Nucleus accumbens (tissue), 56 donors: ENCODE data around the gene MTSS2.

ENCODE experiments used
- DNase-seq, 56 donors: peaks; one replicate each; lab custom pipeline; 2025; lab: John Stamatoyannopoulos, UW

Gene MTSS2

DNA sequence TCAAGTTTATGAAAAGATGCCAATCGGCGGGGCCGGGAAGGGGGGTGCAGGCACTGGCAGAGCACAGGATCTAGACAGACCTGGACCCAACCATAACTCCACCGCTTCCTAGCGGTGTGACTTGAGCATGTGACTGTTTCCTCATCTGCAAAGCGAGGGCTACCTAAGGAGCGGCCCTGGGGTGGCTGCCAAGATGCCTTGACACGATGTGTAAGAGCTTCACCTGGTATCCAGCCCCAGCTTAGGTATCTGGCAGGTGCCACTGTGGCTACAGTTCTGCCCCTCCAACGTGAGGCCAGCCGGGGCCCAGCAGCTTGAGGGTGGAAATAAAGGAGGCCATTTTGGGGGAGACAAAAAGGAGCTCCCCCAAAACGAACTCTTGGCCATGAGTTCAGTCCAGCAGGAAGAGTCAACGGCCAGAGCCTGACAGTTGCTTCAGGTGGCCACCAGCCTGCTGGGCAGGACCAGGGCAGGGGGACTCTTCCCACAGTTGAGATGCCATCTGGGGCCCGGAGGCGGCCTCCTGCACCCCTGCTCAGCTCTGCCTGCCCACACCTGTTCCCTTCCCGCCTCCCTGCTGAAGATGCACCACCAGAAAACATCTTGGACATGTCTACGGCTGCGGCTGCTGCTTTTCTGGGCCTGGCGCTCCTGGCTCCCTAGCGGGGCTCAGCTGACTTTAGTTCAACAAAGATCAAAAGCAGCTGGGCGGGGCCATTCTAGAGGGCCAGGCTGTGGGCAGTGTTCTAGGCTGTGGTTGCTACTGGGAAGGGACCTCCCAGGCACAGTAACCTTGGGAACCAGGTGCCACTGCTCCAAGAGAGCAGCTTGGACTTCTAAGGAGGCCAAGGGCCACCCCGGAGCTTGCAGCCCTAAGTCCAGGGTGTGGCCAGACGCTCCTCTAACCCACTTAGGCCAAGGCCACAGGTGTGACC is 3.4 kb upstream of the MTSS2 start:
- peak in 2 of 56 donors; percentile 28 to 32 for DNase-seq

DNA sequence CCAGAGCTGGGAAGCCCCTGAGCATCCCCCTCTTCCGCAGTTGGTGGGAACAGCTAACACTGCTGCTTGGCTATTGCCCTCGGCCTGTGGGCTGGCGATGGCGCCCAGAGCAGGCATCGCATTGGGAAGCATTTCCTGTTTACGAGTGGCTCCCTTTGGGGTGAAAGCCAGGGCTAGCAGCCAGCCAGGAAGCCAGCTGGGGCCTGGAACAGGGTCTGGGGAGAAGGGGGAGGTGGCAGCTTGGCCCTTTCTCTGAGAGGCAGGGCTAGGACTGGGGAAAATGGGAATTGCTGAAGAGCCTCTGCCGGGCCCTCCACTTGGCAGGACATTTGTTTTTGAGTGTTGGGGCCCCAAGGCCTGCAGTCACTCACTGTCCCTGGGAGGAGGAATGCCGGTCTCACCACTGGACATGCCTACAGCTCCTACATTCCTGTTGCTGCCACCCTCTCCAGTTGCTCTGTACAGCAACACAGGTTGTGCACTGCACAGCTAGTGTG is 2.4 kb upstream of the MTSS2 start:
- DNase-seq = peak in 55 of 56 donors; percentile 36 to 93 (median 85)

DNA sequence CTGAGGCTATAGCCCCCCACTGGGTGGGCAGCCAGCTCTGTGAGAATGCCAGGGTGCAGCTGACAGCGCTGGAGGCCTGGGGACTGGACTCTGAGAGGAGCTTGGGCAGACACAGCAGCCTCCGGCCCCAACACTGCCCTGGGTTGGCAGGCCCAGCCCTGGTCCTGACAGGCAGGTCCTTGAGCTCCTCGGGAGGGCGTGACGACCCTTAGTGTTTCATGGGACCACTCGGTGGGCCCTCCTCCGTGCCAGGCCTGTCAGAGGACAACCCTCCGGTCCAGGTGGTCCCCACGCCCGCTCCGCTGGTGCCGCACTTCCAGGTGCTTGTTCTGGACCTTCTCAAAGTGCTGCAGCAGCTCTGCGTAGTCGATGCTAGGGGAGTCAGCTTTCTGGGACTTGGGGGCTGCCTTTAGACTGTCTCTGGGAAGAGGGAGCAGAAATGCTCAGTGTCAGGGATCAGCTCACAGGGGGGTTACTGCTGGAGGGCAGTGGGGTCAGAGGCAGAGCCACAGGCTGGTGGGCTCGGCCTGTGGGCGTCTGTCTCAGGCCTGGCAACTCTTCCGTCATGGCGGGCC is 1.9 kb upstream of the MTSS2 start:
- DNase-seq = peak in 9 of 56 donors; percentile 23 to 73 (median 44)

DNA sequence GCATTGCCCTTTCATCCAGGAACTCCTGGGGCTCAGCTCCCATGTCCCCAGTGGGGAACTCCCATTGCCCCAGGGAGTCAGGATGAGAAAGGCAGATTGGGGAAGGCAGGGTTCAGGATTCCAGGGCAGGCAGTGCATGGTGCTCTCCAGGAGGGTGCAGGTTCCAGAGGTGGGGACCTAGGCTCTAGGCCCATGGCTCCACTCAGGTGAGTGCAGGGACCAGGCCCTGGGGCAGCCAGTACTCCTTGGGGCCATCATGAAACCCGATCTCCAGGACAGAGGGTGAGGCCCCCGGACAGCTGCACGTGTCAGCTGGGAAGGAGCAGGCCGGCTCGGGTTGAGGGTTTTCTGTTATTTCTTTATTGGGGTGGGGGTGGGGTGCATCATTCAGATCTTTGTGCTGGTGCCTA is 1.3 kb upstream of the MTSS2 start:
- DNase-seq = peak in 2 of 56 donors; percentile 43 to 49

DNA sequence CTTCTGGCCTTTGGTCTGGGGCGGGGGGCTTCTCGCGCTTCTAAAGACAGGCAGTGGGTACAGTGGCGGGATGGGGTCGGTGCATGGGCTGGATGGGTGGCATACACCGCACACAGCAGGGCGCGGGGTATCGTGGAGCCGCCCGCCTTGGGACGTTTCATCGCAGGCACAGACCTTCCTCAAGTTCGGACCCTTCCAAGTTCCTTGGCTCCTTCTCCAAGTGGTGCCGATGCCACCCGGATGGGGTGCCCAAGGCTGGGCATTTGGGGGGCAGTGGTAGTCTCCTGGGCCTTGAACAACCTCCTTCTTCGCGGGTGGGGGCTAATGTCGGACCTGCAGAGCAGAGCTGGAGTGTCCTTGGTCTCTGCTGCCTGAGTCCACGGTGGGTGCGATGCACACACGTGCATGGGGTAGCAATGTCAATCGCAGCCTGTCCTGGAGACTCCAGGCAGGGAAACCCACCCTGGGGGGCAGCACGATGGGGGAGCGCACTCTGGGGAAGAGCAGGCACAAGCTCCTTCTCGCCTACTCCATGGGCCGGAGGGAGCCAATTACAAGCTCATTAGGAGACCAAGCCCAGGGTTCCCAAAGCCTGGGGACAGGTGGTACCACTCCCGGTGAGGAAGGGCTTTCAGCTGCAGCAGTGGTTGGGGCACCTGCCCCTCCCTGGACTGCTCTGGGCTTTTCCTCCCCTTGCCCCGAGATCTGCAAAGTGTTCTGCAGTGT is 686 bp upstream of the MTSS2 start:
- DNase-seq = no peak

GRCh38 chr16:70685061-70685937 is 554 bp downstream of the MTSS2 start:
- no peak for DNase-seq

- peak in 18 of 56 donors; percentile 18 to 62 (median 39) for DNase-seq
Measured at GRCh38 chr16:70684146-70685060, 1.4 kb downstream of the MTSS2 start.

GRCh38 chr16:70683146-70683944 is 2.5 kb downstream of the MTSS2 start:
- DNase-seq = no peak

DNA sequence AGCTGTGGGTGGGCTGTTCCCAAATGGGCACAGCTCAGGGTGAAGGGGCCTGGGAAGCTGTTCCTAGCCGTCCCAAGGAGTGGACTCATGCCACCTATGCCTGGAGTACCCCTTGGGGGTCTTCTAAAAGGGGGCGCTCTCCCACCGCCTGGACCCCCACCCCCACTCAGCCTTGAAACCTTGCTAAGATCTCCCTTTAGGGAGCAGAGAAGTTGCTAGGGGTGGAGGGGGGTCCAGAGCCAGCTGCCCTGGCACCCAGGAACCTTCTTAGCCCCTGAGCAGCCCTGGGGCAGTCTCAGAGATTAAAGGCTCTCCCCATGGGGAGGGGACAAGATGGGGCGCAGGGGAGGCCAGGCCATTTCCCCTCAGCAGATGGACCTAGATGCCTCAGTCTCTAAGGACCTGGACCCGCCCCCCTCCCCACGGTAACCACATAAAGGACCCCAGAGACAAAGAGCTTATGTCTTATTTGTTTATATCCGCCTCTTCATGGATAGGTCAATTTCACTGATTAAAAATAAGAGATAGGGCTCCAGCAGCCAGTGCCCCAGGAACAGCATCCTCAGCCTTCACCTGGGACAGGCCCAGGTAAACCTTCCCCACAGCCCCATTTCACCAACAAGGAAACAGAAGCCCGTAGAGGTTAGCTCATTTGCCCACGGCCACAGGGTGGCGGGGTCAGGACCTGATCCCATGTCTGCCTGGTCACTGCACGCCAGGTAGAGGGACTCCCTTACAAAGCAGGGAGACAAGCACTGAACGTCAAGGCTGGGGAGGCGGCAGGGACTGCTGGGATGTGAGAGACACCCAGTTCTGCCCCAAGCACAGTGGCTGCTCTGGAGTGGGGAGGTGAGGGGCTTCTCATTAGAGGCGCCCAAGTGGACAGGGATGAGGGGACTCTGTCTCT is 3.4 kb downstream of the MTSS2 start:
- DNase-seq = peak in 1 of 56 donors; percentile 51

- DNase-seq = peak in 54 of 56 donors; percentile 52 to 93 (median 80)
Measured at GRCh38 chr16:70681382-70682238, 4.2 kb downstream of the MTSS2 start.

DNA sequence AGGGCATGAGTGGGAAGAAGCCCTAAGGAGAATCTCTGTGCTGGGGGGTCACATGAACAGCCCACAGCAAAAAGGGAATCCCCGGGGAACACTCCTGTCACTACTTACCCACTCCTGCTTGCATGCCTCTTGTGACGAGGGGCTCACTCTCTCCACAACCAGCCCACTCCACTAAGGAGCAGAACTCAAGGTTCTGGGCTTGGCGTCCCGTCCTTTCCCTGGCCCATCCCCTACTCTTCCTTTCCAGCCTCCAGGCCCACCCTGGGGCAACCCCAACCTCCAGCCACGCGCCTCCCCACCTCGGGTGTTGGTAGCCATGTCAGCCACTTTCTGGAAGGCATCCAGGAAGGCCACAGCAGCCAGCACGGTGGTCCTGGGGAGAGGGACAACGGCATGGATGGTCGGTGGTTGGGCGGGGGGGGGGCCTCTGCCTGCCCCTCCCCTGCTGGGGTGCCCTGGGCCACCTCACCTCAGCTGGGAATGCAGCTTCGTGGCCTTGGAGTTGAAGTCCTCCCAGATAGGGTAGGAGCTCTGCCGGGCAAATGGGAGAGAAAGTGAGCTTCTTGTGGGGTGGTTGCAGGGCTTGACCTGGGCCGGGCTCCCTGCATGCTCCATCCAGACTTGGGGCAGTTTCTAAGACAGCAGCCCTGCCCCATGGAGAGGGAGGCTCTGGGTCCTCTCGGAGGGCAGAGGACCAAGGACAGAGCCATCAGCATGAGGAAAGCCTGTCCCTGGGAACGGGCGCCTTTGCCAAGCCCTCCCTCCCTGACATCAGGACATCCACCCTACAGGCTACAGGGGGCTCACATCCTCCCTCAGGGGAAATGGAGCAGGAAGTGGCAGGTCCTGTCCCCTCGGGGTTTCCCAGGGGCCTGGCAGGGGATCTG is 5.1 kb downstream of the MTSS2 start:
- DNase-seq = peak in 4 of 56 donors; percentile 50 to 69 (median 61)

DNA sequence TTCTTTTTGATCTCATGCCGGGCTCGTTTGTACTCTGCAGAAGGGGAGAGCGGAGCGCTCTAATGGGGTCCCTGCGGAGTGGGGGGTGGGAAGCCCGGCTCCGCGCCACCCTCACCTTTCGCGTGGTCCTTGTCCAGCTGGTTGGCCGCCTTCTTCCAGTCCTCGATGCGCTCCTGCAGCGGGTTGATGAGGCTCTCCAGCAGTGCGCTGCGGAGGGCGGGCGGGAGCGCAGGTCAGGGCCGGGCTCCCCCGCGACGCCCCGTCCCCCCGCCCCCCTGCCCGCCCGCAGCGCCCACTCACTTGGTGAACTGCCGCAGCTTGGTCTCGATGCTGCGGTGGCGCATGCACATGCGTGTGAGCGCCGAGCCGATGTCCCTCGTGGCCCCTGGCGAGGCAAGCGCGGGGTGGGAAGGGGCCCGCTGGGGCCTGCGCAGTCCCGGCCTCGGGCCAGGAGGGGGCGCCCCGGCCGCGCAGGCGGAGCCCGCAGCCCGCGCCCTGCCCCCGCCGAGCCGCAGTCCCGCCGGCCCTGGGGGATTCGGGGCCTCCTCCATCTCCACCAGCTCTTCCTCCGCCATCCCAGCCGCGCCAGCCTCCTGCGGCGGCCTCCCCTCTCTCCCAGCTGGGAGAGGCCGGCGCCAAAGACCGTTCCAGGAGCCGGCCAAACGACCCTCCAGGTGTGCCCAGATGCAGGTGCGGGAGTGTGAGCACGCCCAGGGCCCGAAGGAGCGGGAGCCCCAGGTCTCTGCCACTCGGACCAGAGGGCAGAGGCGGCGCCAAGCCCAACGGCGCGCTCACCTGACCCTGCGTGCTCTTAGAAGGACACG is 6.0 kb downstream of the MTSS2 start:
- DNase-seq = peak in 3 of 56 donors; percentile 25 to 48 (median 26)

DNA sequence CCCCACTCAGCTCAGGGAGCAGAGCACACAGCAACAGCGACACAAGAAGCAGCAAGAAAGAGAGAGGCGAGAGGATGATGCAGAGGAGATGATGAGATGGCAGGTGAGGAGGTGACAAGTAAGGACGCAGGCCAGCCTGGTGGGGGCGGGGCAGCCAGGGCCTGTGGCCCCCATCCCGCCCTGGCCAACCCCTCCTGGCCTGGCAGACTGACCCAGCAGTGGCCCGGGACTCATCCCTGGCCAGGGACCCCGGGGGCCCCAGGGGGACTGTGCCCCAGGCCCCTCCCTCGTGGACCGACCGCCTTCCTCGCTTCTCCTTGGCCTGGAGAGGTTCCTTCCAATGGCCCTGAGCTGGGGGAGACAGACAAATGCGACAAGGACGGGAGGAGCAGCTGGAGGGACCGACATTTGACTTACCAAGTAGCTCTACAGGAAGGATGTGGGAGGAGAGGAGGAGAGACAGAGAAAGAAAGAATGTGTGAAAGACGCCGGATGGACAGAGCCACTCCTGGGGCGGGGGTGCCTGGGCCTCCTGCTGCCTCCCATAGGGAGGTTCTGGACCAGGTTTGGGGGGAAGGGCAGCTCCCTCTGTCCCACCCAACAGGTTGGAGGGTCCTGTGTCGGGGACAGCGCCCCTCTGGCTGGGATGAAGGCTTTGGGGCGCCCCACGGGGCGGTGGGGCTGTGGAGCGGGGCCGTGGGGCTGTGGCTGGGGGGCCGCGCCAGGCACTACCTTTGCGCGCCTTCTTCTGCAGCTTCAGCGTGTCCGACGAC is 6.8 kb downstream of the MTSS2 start:
- no peak for DNase-seq
